ENCODE data around the gene GPR75.

GPR75 gene

GRCh38 chr2:53880756-53881155, 21.0 kb upstream of the GPR75 start:
- Histone ChIP-seq H3K27ac (ENCODE audit: poor library complexity, severe bottlenecking) (no peak overlapping the region), H3K27me3 (ENCODE audit: insufficient read depth, poor library complexity, severe bottlenecking) (no peaks in the 10 kb centered on the region), H3K4me3 (ENCODE audit: severe bottlenecking) (no peak overlapping the region), H3K4me1 (ENCODE audit: insufficient read depth, poor library complexity, severe bottlenecking) (peaks cover 10% of the 10 kb centered on the region), H3K9me3 (ENCODE audit: severe bottlenecking) (no peaks in the 10 kb centered on the region), H3K36me3 (ENCODE audit: low read depth) (peaks cover 59% of the 10 kb centered on the region)
- TF ChIP-seq, protein P1, sequence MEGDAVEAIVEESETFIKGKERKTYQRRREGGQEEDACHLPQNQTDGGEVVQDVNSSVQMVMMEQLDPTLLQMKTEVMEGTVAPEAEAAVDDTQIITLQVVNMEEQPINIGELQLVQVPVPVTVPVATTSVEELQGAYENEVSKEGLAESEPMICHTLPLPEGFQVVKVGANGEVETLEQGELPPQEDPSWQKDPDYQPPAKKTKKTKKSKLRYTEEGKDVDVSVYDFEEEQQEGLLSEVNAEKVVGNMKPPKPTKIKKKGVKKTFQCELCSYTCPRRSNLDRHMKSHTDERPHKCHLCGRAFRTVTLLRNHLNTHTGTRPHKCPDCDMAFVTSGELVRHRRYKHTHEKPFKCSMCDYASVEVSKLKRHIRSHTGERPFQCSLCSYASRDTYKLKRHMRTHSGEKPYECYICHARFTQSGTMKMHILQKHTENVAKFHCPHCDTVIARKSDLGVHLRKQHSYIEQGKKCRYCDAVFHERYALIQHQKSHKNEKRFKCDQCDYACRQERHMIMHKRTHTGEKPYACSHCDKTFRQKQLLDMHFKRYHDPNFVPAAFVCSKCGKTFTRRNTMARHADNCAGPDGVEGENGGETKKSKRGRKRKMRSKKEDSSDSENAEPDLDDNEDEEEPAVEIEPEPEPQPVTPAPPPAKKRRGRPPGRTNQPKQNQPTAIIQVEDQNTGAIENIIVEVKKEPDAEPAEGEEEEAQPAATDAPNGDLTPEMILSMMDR (IDR thresholded peaks at IDR 0.05; ENCODE audit: poor library complexity, severe bottlenecking) = no peak
- ATAC-seq (ENCODE audit: low read depth) = peak; percentile 67
- no peak for DNase-seq (ENCODE audit: low spot score)

GRCh38 chr2:53877556-53877955, 17.8 kb upstream of the GPR75 start:
- TF ChIP-seq, protein P1 (IDR thresholded peaks at IDR 0.05; ENCODE audit: poor library complexity, severe bottlenecking) = no peak
- Histone ChIP-seq H3K27me3 (ENCODE audit: insufficient read depth, poor library complexity, severe bottlenecking) (no peaks in the 10 kb centered on the region), H3K9me3 (ENCODE audit: severe bottlenecking) (no peaks in the 10 kb centered on the region), H3K4me3 (ENCODE audit: severe bottlenecking) (no peak overlapping the region), H3K27ac (ENCODE audit: poor library complexity, severe bottlenecking) (no peak overlapping the region), H3K36me3 (ENCODE audit: low read depth) (peaks cover 57% of the 10 kb centered on the region), H3K4me1 (ENCODE audit: insufficient read depth, poor library complexity, severe bottlenecking) (peaks cover 10% of the 10 kb centered on the region)
- ATAC-seq (ENCODE audit: low read depth) = no peak
- DNase-seq (ENCODE audit: low spot score) = no peak

DNA sequence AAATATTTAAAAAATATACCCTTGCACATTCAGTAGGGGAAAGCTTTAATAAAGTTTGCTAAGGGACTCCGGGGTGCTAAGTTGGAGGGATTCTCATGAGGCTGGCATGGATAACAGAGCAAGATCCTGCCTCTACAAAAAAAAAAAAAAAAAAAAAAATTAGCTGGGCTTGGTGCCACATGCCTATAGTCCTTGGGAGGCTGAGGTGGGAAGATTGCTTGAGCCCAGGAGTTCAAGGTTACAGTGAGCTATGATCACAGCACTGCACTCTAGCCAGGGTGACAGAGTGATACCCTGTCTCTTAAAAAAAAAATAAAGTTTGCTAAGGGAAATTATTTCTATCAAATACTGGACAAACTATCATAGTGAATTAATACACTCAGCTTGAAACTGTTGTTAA, 17.3 kb upstream of the GPR75 start:
- Histone ChIP-seq H3K4me3 (ENCODE audit: severe bottlenecking) (no peak overlapping the region), H3K9me3 (ENCODE audit: severe bottlenecking) (no peaks in the 10 kb centered on the region), H3K36me3 (ENCODE audit: low read depth) (peaks cover 55% of the 10 kb centered on the region), H3K27me3 (ENCODE audit: insufficient read depth, poor library complexity, severe bottlenecking) (no peaks in the 10 kb centered on the region), H3K4me1 (ENCODE audit: insufficient read depth, poor library complexity, severe bottlenecking) (peaks cover 10% of the 10 kb centered on the region), H3K27ac (ENCODE audit: poor library complexity, severe bottlenecking) (no peak overlapping the region)
- no peak for ATAC-seq (ENCODE audit: low read depth)
- DNase-seq (ENCODE audit: low spot score) = no peak
- TF ChIP-seq, protein P1 (IDR thresholded peaks at IDR 0.05; ENCODE audit: poor library complexity, severe bottlenecking) = no peak

DNA sequence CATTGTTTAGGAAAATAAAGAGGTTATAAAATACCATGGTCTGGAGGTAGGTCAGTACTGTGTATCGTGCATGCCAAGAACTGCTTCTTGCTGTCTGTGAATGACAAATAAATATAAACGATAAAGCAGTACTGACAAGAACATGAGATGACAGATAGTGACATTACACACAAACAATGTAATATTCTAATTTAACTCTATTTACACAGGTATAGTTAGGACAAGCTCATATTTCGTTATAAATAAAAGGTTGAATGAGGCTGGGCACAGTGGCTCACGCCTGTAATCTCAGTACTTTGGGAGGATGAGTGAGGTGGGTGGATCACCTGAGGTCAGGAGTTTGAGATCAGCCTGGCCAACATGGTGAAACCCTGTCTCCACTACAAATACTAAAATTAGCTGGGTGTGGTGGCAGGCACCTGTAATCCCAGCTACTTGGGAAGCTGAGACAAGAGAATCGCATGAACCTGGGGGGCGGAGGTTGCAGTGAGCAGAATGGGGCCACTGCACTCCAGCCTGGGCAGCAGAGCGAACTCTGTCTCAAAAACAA, 14.7 kb upstream of the GPR75 start:
- Histone ChIP-seq H3K9me3 (ENCODE audit: severe bottlenecking) (no peaks in the 10 kb centered on the region), H3K4me1 (ENCODE audit: insufficient read depth, poor library complexity, severe bottlenecking) (no peaks in the 10 kb centered on the region), H3K27ac (ENCODE audit: poor library complexity, severe bottlenecking) (no peak overlapping the region), H3K27me3 (ENCODE audit: insufficient read depth, poor library complexity, severe bottlenecking) (no peaks in the 10 kb centered on the region), H3K36me3 (ENCODE audit: low read depth) (peaks cover 58% of the 10 kb centered on the region), H3K4me3 (ENCODE audit: severe bottlenecking) (no peak overlapping the region)
- DNase-seq (ENCODE audit: low spot score) (no peak), ATAC-seq (ENCODE audit: low read depth) (no peak)
- TF ChIP-seq, protein P1 (IDR thresholded peaks at IDR 0.05; ENCODE audit: poor library complexity, severe bottlenecking) = no peak

GRCh38 chr2:53867773-53868172, 8.0 kb upstream of the GPR75 start:
- H3K4me3 ChIP-seq (ENCODE audit: severe bottlenecking) = no peak overlapping the region
- H3K36me3 ChIP-seq (ENCODE audit: low read depth) = peaks cover 57% of the 10 kb centered on the region
- DNase-seq (ENCODE audit: low spot score) (no peak), ATAC-seq (ENCODE audit: low read depth) (no peak)
- H3K4me1 ChIP-seq (ENCODE audit: insufficient read depth, poor library complexity, severe bottlenecking) = no peaks in the 10 kb centered on the region
- H3K27me3 ChIP-seq (ENCODE audit: insufficient read depth, poor library complexity, severe bottlenecking) = no peaks in the 10 kb centered on the region
- no peaks in the 10 kb centered on the region for H3K9me3 ChIP-seq (ENCODE audit: severe bottlenecking)
- H3K27ac ChIP-seq (ENCODE audit: poor library complexity, severe bottlenecking) = no peak overlapping the region
- TF ChIP-seq, protein P1 (IDR thresholded peaks at IDR 0.05; ENCODE audit: poor library complexity, severe bottlenecking) = no peak

All from RWPE2 (cell line).